ENCODE data around the gene LRRFIP1.
"Not testable (repeated sequence)": the region's sequence is repeated elsewhere in the genome, so short reads cannot be mapped to it uniquely, and the experiment has no call there.

LRRFIP1 gene

GRCh38 chr2:237682151-237682550 is 54.8 kb downstream of the LRRFIP1 start:
- Histone ChIP-seq H3K9me3 (ENCODE audit: control insufficient read depth, low read length) (no peaks in the 10 kb centered on the region), H3K4me3 (ENCODE audit: low read length) (no peak overlapping the region), H3K27me3 (ENCODE audit: control insufficient read depth, insufficient read depth, low read length) (no peaks in the 10 kb centered on the region), H3K4me1 (ENCODE audit: control insufficient read depth, insufficient read depth, low read length) (peaks cover 22% of the 10 kb centered on the region), H3K36me3 (ENCODE audit: control insufficient read depth, insufficient read depth, low read length) (no peaks in the 10 kb centered on the region), H3K9ac (ENCODE audit: low read length) (no peak overlapping the region)

GRCh38 chr2:237682856-237683670 is 55.7 kb downstream of the LRRFIP1 start:
- no peaks in the 10 kb centered on the region for H3K36me3 ChIP-seq (ENCODE audit: control insufficient read depth, insufficient read depth, low read length)
- H3K27me3 ChIP-seq (ENCODE audit: control insufficient read depth, insufficient read depth, low read length) = no peaks in the 10 kb centered on the region
- peaks cover 24% of the 10 kb centered on the region for H3K4me1 ChIP-seq (ENCODE audit: control insufficient read depth, insufficient read depth, low read length)
- no peak overlapping the region for H3K4me3 ChIP-seq (ENCODE audit: low read length)
- no peak overlapping the region for H3K9ac ChIP-seq (ENCODE audit: low read length)
- H3K9me3 ChIP-seq (ENCODE audit: control insufficient read depth, low read length) = no peaks in the 10 kb centered on the region

GRCh38 chr2:237685408-237685807 is 58.0 kb downstream of the LRRFIP1 start:
- no peaks in the 10 kb centered on the region for H3K9me3 ChIP-seq (ENCODE audit: control insufficient read depth, low read length)
- no peaks in the 10 kb centered on the region for H3K36me3 ChIP-seq (ENCODE audit: control insufficient read depth, insufficient read depth, low read length)
- no peak overlapping the region for H3K9ac ChIP-seq (ENCODE audit: low read length)
- H3K4me3 ChIP-seq (ENCODE audit: low read length) = no peak overlapping the region
- peaks cover 42% of the 10 kb centered on the region for H3K4me1 ChIP-seq (ENCODE audit: control insufficient read depth, insufficient read depth, low read length)
- no peaks in the 10 kb centered on the region for H3K27me3 ChIP-seq (ENCODE audit: control insufficient read depth, insufficient read depth, low read length)

- Histone ChIP-seq H3K27me3 (ENCODE audit: control insufficient read depth, insufficient read depth, low read length) (no peaks in the 10 kb centered on the region), H3K9ac (ENCODE audit: low read length) (no peak overlapping the region), H3K36me3 (ENCODE audit: control insufficient read depth, insufficient read depth, low read length) (no peaks in the 10 kb centered on the region), H3K9me3 (ENCODE audit: control insufficient read depth, low read length) (no peaks in the 10 kb centered on the region), H3K4me3 (ENCODE audit: low read length) (no peak overlapping the region), H3K4me1 (ENCODE audit: control insufficient read depth, insufficient read depth, low read length) (peaks cover 42% of the 10 kb centered on the region)
Observed at GRCh38 chr2:237686659-237687136, 59.3 kb downstream of the LRRFIP1 start.

- peak overlapping the region; percentile 14 for H3K4me3 ChIP-seq (ENCODE audit: low read length)
- no peaks in the 10 kb centered on the region for H3K27me3 ChIP-seq (ENCODE audit: control insufficient read depth, insufficient read depth, low read length)
- peaks cover 39% of the 10 kb centered on the region for H3K4me1 ChIP-seq (ENCODE audit: control insufficient read depth, insufficient read depth, low read length)
- H3K36me3 ChIP-seq (ENCODE audit: control insufficient read depth, insufficient read depth, low read length) = no peaks in the 10 kb centered on the region
- peak overlapping the region; percentile 31 for H3K9ac ChIP-seq (ENCODE audit: low read length)
- H3K9me3 ChIP-seq (ENCODE audit: control insufficient read depth, low read length) = no peaks in the 10 kb centered on the region
Observed at GRCh38 chr2:237688081-237688480, 60.7 kb downstream of the LRRFIP1 start.

GRCh38 chr2:237688541-237688940 is 61.2 kb downstream of the LRRFIP1 start:
- not testable (repeated sequence) for H3K27me3 ChIP-seq (ENCODE audit: control insufficient read depth, insufficient read depth, low read length); H3K9ac ChIP-seq (ENCODE audit: low read length); H3K4me3 ChIP-seq (ENCODE audit: low read length); H3K9me3 ChIP-seq (ENCODE audit: control insufficient read depth, low read length); H3K36me3 ChIP-seq (ENCODE audit: control insufficient read depth, insufficient read depth, low read length)
- H3K4me1 ChIP-seq (ENCODE audit: control insufficient read depth, insufficient read depth, low read length) = peaks cover 37% of the 10 kb centered on the region

GRCh38 chr2:237689336-237690131 is 62.1 kb downstream of the LRRFIP1 start:
- Histone ChIP-seq H3K36me3 (ENCODE audit: control insufficient read depth, insufficient read depth, low read length) (no peaks in the 10 kb centered on the region), H3K9me3 (ENCODE audit: control insufficient read depth, low read length) (no peaks in the 10 kb centered on the region), H3K9ac (ENCODE audit: low read length) (no peak overlapping the region), H3K4me3 (ENCODE audit: low read length) (no peak overlapping the region), H3K4me1 (ENCODE audit: control insufficient read depth, insufficient read depth, low read length) (peaks cover 47% of the 10 kb centered on the region), H3K27me3 (ENCODE audit: control insufficient read depth, insufficient read depth, low read length) (no peaks in the 10 kb centered on the region)

- Histone ChIP-seq H3K9me3 (ENCODE audit: control insufficient read depth, low read length) (no peaks in the 10 kb centered on the region), H3K27me3 (ENCODE audit: control insufficient read depth, insufficient read depth, low read length) (no peaks in the 10 kb centered on the region), H3K36me3 (ENCODE audit: control insufficient read depth, insufficient read depth, low read length) (no peaks in the 10 kb centered on the region), H3K9ac (ENCODE audit: low read length) (peak overlapping the region; percentile 63), H3K4me1 (ENCODE audit: control insufficient read depth, insufficient read depth, low read length) (peaks cover 65% of the 10 kb centered on the region), H3K4me3 (ENCODE audit: low read length) (no peak overlapping the region)
Observed at GRCh38 chr2:237691029-237691907, 63.9 kb downstream of the LRRFIP1 start.

GRCh38 chr2:237691908-237692600 is 64.7 kb downstream of the LRRFIP1 start:
- Histone ChIP-seq H3K9ac (ENCODE audit: low read length) (peak overlapping the region; percentile 90), H3K4me3 (ENCODE audit: low read length) (peak overlapping the region; percentile 64), H3K36me3 (ENCODE audit: control insufficient read depth, insufficient read depth, low read length) (no peaks in the 10 kb centered on the region), H3K4me1 (ENCODE audit: control insufficient read depth, insufficient read depth, low read length) (peaks cover 67% of the 10 kb centered on the region), H3K9me3 (ENCODE audit: control insufficient read depth, low read length) (no peaks in the 10 kb centered on the region), H3K27me3 (ENCODE audit: control insufficient read depth, insufficient read depth, low read length) (no peaks in the 10 kb centered on the region)

- Histone ChIP-seq H3K4me1 (ENCODE audit: control insufficient read depth, insufficient read depth, low read length) (peaks cover 67% of the 10 kb centered on the region), H3K4me3 (ENCODE audit: low read length) (peak overlapping the region; percentile 64), H3K9me3 (ENCODE audit: control insufficient read depth, low read length) (no peaks in the 10 kb centered on the region), H3K36me3 (ENCODE audit: control insufficient read depth, insufficient read depth, low read length) (no peaks in the 10 kb centered on the region), H3K9ac (ENCODE audit: low read length) (peak overlapping the region; percentile 90), H3K27me3 (ENCODE audit: control insufficient read depth, insufficient read depth, low read length) (no peaks in the 10 kb centered on the region)
Observed at GRCh38 chr2:237692601-237693290, 65.4 kb downstream of the LRRFIP1 start.
